Colon (tissue), 2 donors: ENCODE data around the gene SERPINE2.
"Not testable (repeated sequence)": the region's sequence is repeated elsewhere in the genome, so short reads cannot be mapped to it uniquely, and the experiment has no call there.

Source experiments
- FAIRE-seq: peaks from 2 replicates; lab custom pipeline; 2012; peaks lifted over from hg19 to GRCh38; lab: Jason Lieb, UNC
- donor health status: control.
- donor health status: control.

The SERPINE2 gene

GRCh38 chr2:224014336-224014735 lies 24.8 kb downstream of the SERPINE2 start:
- FAIRE-seq = no peak

- FAIRE-seq = no peak
Measured at GRCh38 chr2:224011837-224012236, 27.2 kb downstream of the SERPINE2 start.

- FAIRE-seq = no peak
Measured at GRCh38 chr2:224009605-224010315, 29.3 kb downstream of the SERPINE2 start.

- FAIRE-seq = no peak
Measured at GRCh38 chr2:224008702-224009261, 30.3 kb downstream of the SERPINE2 start.

GRCh38 chr2:224004105-224004695 lies 34.9 kb downstream of the SERPINE2 start:
- FAIRE-seq = no peak

- FAIRE-seq = not testable (repeated sequence)
Measured at GRCh38 chr2:224000662-224001061, 38.4 kb downstream of the SERPINE2 start.

- no peak for FAIRE-seq
Measured at GRCh38 chr2:223999862-224000261, 39.2 kb downstream of the SERPINE2 start.

- no peak for FAIRE-seq
Measured at GRCh38 chr2:223998948-223999347, 40.1 kb downstream of the SERPINE2 start.

- FAIRE-seq = no peak
Measured at GRCh38 chr2:223997938-223998337, 41.1 kb downstream of the SERPINE2 start.

GRCh38 chr2:223996391-223996790 lies 42.7 kb downstream of the SERPINE2 start:
- no peak for FAIRE-seq

- FAIRE-seq = no peak
Measured at GRCh38 chr2:223995569-223995968, 43.5 kb downstream of the SERPINE2 start.

- FAIRE-seq = no peak
Measured at GRCh38 chr2:223994562-223995162, 44.4 kb downstream of the SERPINE2 start.

GRCh38 chr2:223993634-223994232 lies 45.4 kb downstream of the SERPINE2 start:
- FAIRE-seq = no peak

- no peak for FAIRE-seq
Measured at GRCh38 chr2:223991611-223992010, 47.5 kb downstream of the SERPINE2 start.

GRCh38 chr2:223989856-223990232 lies 49.2 kb downstream of the SERPINE2 start:
- FAIRE-seq = no peak

- no peak for FAIRE-seq
Measured at GRCh38 chr2:223989206-223989855, 49.8 kb downstream of the SERPINE2 start.

GRCh38 chr2:223981241-223981640 lies 57.8 kb downstream of the SERPINE2 start:
- no peak for FAIRE-seq

GRCh38 chr2:223980803-223981202 lies 58.3 kb downstream of the SERPINE2 start:
- FAIRE-seq = no peak

GRCh38 chr2:223980397-223980735 lies 58.7 kb downstream of the SERPINE2 start:
- no peak for FAIRE-seq

GRCh38 chr2:223979730-223980396 lies 59.2 kb downstream of the SERPINE2 start:
- FAIRE-seq = no peak

GRCh38 chr2:223978451-223978850 lies 60.6 kb downstream of the SERPINE2 start:
- FAIRE-seq = no peak
